SK-N-SH (cell line): ENCODE data around the gene TFF3. TPM values are rescaled to one million over a fixed set of nuclear protein-coding genes. Genes with fewer than 3 reads are reported as not detected.

Source experiments
- CTCF ChIA-PET: fragments of 300-600, 350-600 bp; formaldehyde crosslinking; extraction: SDS; loops from one replicate; lab custom pipeline; 2021; lab: Yijun Ruan, JAX
- POLR2A ChIA-PET: fragments of 350-600 bp; sonication (Branson Sonifier 250); formaldehyde crosslinking; extraction: SDS; loops from one replicate; lab custom pipeline; 2020; ENCODE audit warnings: antibody characterized with exemption, inconsistent platforms; lab: Yijun Ruan, JAX
- DNase-seq: peaks from one replicate; pipeline ENCODE4 v3.0.0; 2012
- H2AFZ ChIP-seq: fragments of 200-600 bp; sonication (generic); 2 replicates; pipeline ENCODE4 v1.8.1; 2016; ENCODE audit warnings: antibody characterized with exemption, mild to moderate bottlenecking, low read depth
- H3F3A ChIP-seq: fragments of 200-600 bp; sonication (generic); replicated peaks from 2 replicates; pipeline ENCODE3; 2016; ENCODE audit warnings: antibody characterized with exemption, mild to moderate bottlenecking; ENCODE audit not compliant: insufficient read depth
- H3K27ac ChIP-seq, 2 experiments: fragments of 200-500 bp in 1 of 2; fragments of 200-600 bp in 1 of 2; sonication (Bioruptor generic) in 1 of 2; sonication (generic), shearing (Covaris generic) in 1 of 2; 2 replicates each; pipeline versions ENCODE4 v1.5.1 to v1.6.1; 2014 to 2016; ENCODE audit warnings: low read depth in 2 of 2, inconsistent platforms in 1 of 2, low read length in 1 of 2, mild to moderate bottlenecking in 1 of 2, mixed read lengths in 1 of 2
- H3K27me3 ChIP-seq: fragments of 200-600 bp; sonication (generic), shearing (Covaris generic); 2 replicates; pipeline ENCODE4 v1.6.1; 2016; ENCODE audit warnings: mixed run types; ENCODE audit not compliant: insufficient read depth
- H3K36me3 ChIP-seq, 2 experiments: fragments of 200-500 bp in 1 of 2; fragments of 200-600 bp in 1 of 2; sonication (Bioruptor generic) in 1 of 2; sonication (generic) in 1 of 2; replicated peaks in 1 of 2; 2 replicates each; pipeline versions ENCODE3 to v1.5.1; 2014 to 2016; ENCODE audit warnings: low read length in 1 of 2, mild to moderate bottlenecking in 1 of 2; ENCODE audit not compliant: insufficient read depth in 2 of 2, control insufficient read depth in 1 of 2
- H3K4me1 ChIP-seq, 2 experiments: fragments of 200-500 bp in 1 of 2; fragments of 200-600 bp in 1 of 2; sonication (Bioruptor generic) in 1 of 2; sonication (generic), shearing (Covaris generic) in 1 of 2; 2 replicates each; pipeline versions ENCODE4 v1.5.1 to v1.6.1; 2014 to 2016; ENCODE audit warnings: low read depth in 1 of 2, low read length in 1 of 2, mixed run types in 1 of 2; ENCODE audit not compliant: insufficient read depth in 2 of 2, control insufficient read depth in 1 of 2
- H3K4me2 ChIP-seq: fragments of 200-600 bp; sonication (generic), shearing (Covaris generic); 2 replicates; pipeline ENCODE4 v1.6.1; 2017; ENCODE audit warnings: mixed run types
- H3K4me3 ChIP-seq, 2 experiments: fragments of 200-500 bp in 1 of 2; fragments of 200-600 bp in 1 of 2; sonication (Bioruptor generic) in 1 of 2; sonication (generic), shearing (Covaris generic) in 1 of 2; 2 replicates each; pipeline versions ENCODE4 v1.5.1 to v1.8.1; 2014 to 2016; ENCODE audit warnings: low read depth in 2 of 2, inconsistent platforms in 1 of 2, low read length in 1 of 2, mild to moderate bottlenecking in 1 of 2, mixed read lengths in 1 of 2, moderate library complexity in 1 of 2
- H3K79me2 ChIP-seq: fragments of 200-600 bp; sonication (generic); 2 replicates; pipeline ENCODE4 v1.8.1; 2017; ENCODE audit warnings: mild to moderate bottlenecking; ENCODE audit not compliant: insufficient read depth
- H3K9ac ChIP-seq: fragments of 200-600 bp; sonication (generic); 2 replicates; pipeline ENCODE4 v1.6.1; 2017; ENCODE audit warnings: mixed run types
- H3K9me2 ChIP-seq: fragments of 200-600 bp; sonication (generic); 2 replicates; pipeline ENCODE4 v1.6.1; 2017; ENCODE audit warnings: mixed run types
- H3K9me3 ChIP-seq: fragments of 200-600 bp; sonication (generic); 2 replicates; pipeline ENCODE4 v1.6.1; 2017; ENCODE audit warnings: mixed run types, mild to moderate bottlenecking, moderate library complexity
- H4K20me1 ChIP-seq: fragments of 200-600 bp; sonication (generic); 2 replicates; pipeline ENCODE4 v1.6.1; 2017; ENCODE audit warnings: mild to moderate bottlenecking, mixed run types; ENCODE audit not compliant: insufficient read depth
- CHD2 ChIP-seq: fragments of 150-350 bp; IDR thresholded peaks from 2 replicates; pipeline ENCODE4 v1.6.1; 2018; ENCODE audit warnings: low read length; ENCODE audit not compliant: partially characterized antibody
- ELF1 ChIP-seq: IDR thresholded peaks from 2 replicates; pipeline ENCODE4 v1.4.0; 2012
- FOSL2 ChIP-seq: IDR thresholded peaks from 2 replicates; pipeline ENCODE4 v1.4.0; 2012; ENCODE audit warnings: low read depth, mild to moderate bottlenecking, moderate library complexity, borderline replicate concordance
- FOXM1 ChIP-seq: IDR thresholded peaks from 2 replicates; pipeline ENCODE4 v1.4.0; 2012; ENCODE audit warnings: low read depth, mild to moderate bottlenecking
- GATA2 ChIP-seq: sonication (generic); formaldehyde crosslinking; IDR thresholded peaks from 2 replicates; pipeline ENCODE4 v1.5.0; 2020; ENCODE audit warnings: mild to moderate bottlenecking, missing genetic modification reagents
- MEF2A ChIP-seq: IDR thresholded peaks from 2 replicates; pipeline ENCODE4 v1.4.0; 2012; ENCODE audit warnings: low read depth, borderline replicate concordance
- NRF1 ChIP-seq: IDR thresholded peaks from 2 replicates; pipeline ENCODE4 v1.6.1; 2012; ENCODE audit warnings: low read depth, mild to moderate bottlenecking, low read length
- RCOR1 ChIP-seq: fragments of 150-350 bp; IDR thresholded peaks from 2 replicates; pipeline ENCODE4 v1.6.1; 2017; ENCODE audit warnings: antibody characterized with exemption, low read length
- REST ChIP-seq: IDR thresholded peaks from 2 replicates; pipeline ENCODE4 v1.6.1; 2012; ENCODE audit warnings: mild to moderate bottlenecking, low read depth, low read length, moderate library complexity
- RFX5 ChIP-seq: IDR thresholded peaks from 2 replicates; pipeline ENCODE4 v1.6.1; 2012; ENCODE audit warnings: mild to moderate bottlenecking, improper control_type of control experiment, low read length
- RXRA ChIP-seq: IDR thresholded peaks from 2 replicates; pipeline ENCODE4 v1.4.0; 2012; ENCODE audit warnings: low read depth, mild to moderate bottlenecking, borderline replicate concordance
- SIN3A ChIP-seq: IDR thresholded peaks from 2 replicates; pipeline ENCODE4 v1.6.1; 2012; ENCODE audit warnings: low read depth, mild to moderate bottlenecking, low read length, moderate library complexity, borderline replicate concordance
- SMC3 ChIP-seq: IDR thresholded peaks from 2 replicates; pipeline ENCODE4 v1.6.1; 2012; ENCODE audit warnings: low read depth, low read length, improper control_type of control experiment
- TAF1 ChIP-seq: IDR thresholded peaks from 2 replicates; pipeline ENCODE4 v1.6.1; 2012; ENCODE audit warnings: low read depth, mild to moderate bottlenecking, low read length, moderate library complexity, borderline replicate concordance
- TCF12 ChIP-seq: IDR thresholded peaks from 2 replicates; pipeline ENCODE4 v1.4.0; 2012
- TEAD4 ChIP-seq: IDR thresholded peaks from 2 replicates; pipeline ENCODE4 v1.4.0; 2012; ENCODE audit warnings: mild to moderate bottlenecking, borderline replicate concordance; ENCODE audit not compliant: insufficient read depth
- USF1 ChIP-seq: IDR thresholded peaks from 2 replicates; pipeline ENCODE4 v1.4.0; 2012; ENCODE audit warnings: low read depth, borderline replicate concordance
- YY1 ChIP-seq: IDR thresholded peaks from 2 replicates; pipeline ENCODE4 v1.4.0; 2012; ENCODE audit warnings: low read depth, mild to moderate bottlenecking
- WGBS: methylation state at CpG from one replicate; pipeline ENCODE4 v1.1.6; 2017; ENCODE audit warnings: low lambda C conversion rate; 5-methylcytosine and 5-hydroxymethylcytosine counted together
- polyA plus RNA-seq, 3 experiments: library from polyadenylated mRNA; depleted of rRNA; stranded (reverse); fragments of >200 nt; gene quantifications; 2 replicates each; pipeline ENCODE4 v1.2.3, GENCODE V29; 2012
- TF ChIP-seq, protein P1 (sequence below): fragments of 150-350 bp; IDR thresholded peaks from 2 replicates; pipeline ENCODE4 v1.6.1; 2017; ENCODE audit warnings: antibody characterized with exemption, low read length, low read depth, borderline replicate concordance
- TF ChIP-seq, protein P2 (sequence below): fragments of 150-350 bp; IDR thresholded peaks from 2 replicates; pipeline ENCODE4 v1.6.1; 2016; ENCODE audit warnings: mild to moderate bottlenecking, low read depth, low read length

Gene TFF3
- polyA plus RNA-seq, 1 of the 3 experiments (the other 2 are of a cell fraction) = not detected

DNA sequence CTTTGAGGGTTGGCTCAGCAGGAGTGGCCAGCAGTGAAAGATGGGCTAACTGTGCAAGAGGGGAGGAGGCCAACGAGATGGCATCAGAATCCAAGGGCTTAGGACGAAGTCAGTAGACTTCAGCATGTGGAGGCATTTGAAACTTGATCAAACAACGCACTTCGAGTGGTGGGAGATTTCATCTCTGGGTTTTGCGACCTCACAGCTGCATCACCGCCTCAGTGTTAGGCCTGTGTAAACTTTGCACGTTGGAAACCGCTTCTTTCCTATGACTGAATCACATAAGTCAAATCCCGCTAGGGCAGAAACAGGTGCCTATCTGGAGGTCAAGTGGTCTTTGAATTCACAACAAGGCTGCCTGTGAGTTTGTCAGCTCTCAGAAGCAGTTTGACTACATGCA is 17.8 kb downstream of the TFF3 start:
- 49% methylated on average over 9 of the region's 9 CpGs for WGBS
- POLR2A ChIA-PET = no interaction called here

More for the DNA sequence above, 17.8 kb downstream of the TFF3 start:
- CTCF ChIA-PET = interaction anchor here (1.0 to 3.0 kb wide), 3 partner anchors 12 to 38 kb away, joined by 3 to 10 read pairs (median 4); no protein-coding TSS in a partner anchor
- no peak overlapping the region for H3K27ac ChIP-seq
- H3K36me3 ChIP-seq = no peaks in the 10 kb centered on the region
- no peak for DNase-seq
- peaks cover 0 to 8% of the 10 kb centered on the region in 2 experiments; a peak in 1 of 4 replicates for H3K4me1 ChIP-seq
- no peaks in the 10 kb centered on the region for H3K27me3 ChIP-seq
- no peaks in the 10 kb centered on the region for H4K20me1 ChIP-seq
- H3K4me2 ChIP-seq = no peak overlapping the region
- no peaks in the 10 kb centered on the region for H3K9me2 ChIP-seq
- H2AFZ ChIP-seq = no peak overlapping the region
- no peak for TF ChIP-seq ELF1
- no peak for TF ChIP-seq GATA2 (CRISPR knock-in tag)
- TF ChIP-seq MEF2A = no peak
- no peak for TF ChIP-seq FOXM1
- TF ChIP-seq RFX5 = no peak
- TF ChIP-seq NRF1 = no peak
- no peak for TF ChIP-seq RCOR1
- TF ChIP-seq TEAD4 = no peak
- no peak for TF ChIP-seq USF1
- TF ChIP-seq CHD2 = no peak
- TF ChIP-seq TCF12 = no peak
- no peak for TF ChIP-seq FOSL2
- TF ChIP-seq TAF1 = no peak
- TF ChIP-seq SIN3A = no peak
- no peak for TF ChIP-seq REST
- TF ChIP-seq YY1 = no peak
- TF ChIP-seq, protein P1, sequence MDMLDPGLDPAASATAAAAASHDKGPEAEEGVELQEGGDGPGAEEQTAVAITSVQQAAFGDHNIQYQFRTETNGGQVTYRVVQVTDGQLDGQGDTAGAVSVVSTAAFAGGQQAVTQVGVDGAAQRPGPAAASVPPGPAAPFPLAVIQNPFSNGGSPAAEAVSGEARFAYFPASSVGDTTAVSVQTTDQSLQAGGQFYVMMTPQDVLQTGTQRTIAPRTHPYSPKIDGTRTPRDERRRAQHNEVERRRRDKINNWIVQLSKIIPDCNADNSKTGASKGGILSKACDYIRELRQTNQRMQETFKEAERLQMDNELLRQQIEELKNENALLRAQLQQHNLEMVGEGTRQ = no peak
- TF ChIP-seq, protein P2, sequence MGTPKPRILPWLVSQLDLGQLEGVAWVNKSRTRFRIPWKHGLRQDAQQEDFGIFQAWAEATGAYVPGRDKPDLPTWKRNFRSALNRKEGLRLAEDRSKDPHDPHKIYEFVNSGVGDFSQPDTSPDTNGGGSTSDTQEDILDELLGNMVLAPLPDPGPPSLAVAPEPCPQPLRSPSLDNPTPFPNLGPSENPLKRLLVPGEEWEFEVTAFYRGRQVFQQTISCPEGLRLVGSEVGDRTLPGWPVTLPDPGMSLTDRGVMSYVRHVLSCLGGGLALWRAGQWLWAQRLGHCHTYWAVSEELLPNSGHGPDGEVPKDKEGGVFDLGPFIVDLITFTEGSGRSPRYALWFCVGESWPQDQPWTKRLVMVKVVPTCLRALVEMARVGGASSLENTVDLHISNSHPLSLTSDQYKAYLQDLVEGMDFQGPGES = no peak
- TF ChIP-seq RXRA = no peak
- no peak for TF ChIP-seq SMC3
- H3K9me3 ChIP-seq = no peaks in the 10 kb centered on the region
- no peaks in the 10 kb centered on the region for H3K79me2 ChIP-seq
- H3K4me3 ChIP-seq = no peak overlapping the region
- H3F3A ChIP-seq = no peaks in the 10 kb centered on the region
- no peak overlapping the region for H3K9ac ChIP-seq
